ENCODE data around the gene NR1H3. TPM values are rescaled to one million over a fixed set of nuclear protein-coding genes. Genes with fewer than 3 reads are reported as not detected.

The NR1H3 gene
- total RNA-seq, 1 donor from 2014 or later = 92.4 TPM

DNA sequence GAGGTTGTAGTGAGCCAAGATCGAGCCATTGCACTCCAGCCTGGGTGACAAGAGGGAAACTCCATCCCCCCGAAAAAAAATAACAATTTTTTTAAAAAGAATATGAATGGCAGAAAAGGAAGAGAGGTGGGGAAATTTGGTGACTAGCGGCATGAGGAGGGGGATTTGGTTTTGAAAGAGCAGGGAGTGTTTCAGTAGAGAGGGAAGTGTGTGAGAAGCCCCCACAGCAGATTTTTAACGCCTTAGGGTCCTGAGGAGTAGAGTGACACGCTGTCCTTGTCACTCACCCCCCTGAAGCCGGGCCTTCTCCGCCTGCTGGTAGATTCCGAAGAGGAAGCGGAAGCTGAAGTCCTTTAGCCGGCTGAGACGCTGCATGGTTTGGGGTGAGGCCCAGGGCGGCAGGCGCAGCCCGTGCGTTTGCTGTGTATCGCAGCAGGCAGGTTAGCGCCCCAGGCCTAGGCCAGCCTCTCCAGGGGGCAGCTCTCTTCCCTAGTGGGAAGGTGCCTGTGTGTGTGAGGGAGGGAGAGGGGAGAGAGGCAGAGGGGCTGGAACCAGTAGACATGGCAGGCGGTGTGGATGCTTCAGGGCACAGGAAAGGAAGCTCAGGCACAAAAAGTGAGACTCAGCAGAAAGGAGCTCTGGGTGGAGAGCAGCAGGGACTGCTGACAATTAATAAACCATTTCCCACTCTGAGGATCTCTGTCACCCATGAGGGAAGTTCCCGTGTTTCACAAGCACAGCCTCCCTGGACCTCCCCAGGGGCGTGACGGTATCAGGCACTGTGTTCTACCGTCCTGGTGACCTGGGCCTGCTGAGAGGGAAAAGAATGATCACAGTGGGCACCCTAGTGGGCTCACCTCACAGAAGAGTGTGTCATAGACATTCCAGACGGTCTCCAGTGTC, 13.1 kb upstream of the NR1H3 start:
- DNase-seq (ENCODE audit: low spot score in 2 of 2) = peak in 1 of 2 donors; percentile 16
- no peak overlapping the region for H3K27ac ChIP-seq
- peaks cover 43 to 50% of the 10 kb centered on the region in 2 donors for H3K36me3 ChIP-seq
- TF ChIP-seq, protein P1, sequence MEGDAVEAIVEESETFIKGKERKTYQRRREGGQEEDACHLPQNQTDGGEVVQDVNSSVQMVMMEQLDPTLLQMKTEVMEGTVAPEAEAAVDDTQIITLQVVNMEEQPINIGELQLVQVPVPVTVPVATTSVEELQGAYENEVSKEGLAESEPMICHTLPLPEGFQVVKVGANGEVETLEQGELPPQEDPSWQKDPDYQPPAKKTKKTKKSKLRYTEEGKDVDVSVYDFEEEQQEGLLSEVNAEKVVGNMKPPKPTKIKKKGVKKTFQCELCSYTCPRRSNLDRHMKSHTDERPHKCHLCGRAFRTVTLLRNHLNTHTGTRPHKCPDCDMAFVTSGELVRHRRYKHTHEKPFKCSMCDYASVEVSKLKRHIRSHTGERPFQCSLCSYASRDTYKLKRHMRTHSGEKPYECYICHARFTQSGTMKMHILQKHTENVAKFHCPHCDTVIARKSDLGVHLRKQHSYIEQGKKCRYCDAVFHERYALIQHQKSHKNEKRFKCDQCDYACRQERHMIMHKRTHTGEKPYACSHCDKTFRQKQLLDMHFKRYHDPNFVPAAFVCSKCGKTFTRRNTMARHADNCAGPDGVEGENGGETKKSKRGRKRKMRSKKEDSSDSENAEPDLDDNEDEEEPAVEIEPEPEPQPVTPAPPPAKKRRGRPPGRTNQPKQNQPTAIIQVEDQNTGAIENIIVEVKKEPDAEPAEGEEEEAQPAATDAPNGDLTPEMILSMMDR (IDR thresholded peaks at IDR 0.05) = no peak
- intact Hi-C loops (cut with DNase I) = no loop called here
- no peaks in the 10 kb centered on the region for H3K27me3 ChIP-seq
- no peaks in the 10 kb centered on the region for H3K9me3 ChIP-seq
- peaks cover 0 to 17% of the 10 kb centered on the region in 2 donors for H3K4me1 ChIP-seq
- H3K4me3 ChIP-seq = no peak overlapping the region

DNA sequence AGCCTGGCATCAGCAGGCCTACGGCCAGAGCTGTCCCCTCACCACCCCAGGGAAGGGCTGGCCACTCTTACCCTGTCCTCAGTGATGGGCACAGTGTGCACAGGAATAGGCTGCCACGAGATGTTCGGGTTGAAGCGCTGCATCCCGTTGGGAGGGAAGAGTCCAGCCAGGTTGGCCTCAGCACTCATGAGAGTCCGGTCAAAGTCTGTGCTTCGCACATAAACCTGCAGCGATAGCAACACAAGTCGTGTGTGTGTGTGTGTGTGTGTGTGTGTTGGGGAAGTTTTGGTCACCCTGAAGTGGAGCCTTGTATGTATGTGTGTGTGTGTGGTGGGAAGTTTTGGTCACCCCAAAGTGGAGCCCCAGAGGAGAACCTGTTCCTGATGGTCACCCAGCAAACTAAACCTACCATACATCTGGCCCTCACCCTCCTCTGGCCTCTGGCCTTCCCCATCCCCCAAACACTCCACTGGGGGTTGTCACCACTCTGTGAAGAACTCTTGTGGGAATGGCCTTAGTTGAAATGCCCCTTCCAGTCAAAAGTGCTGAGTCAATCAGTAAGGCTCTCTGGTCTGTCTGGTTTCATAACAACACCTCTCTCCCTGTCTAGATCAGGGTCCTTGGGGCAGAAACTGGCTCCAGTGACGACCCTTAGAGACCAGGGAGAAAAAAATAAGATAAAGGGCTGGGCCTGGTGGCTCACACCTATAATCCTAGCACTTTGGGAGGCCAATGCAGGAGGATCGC, 12.0 kb upstream of the NR1H3 start:
- Histone ChIP-seq H3K4me1 (peaks cover 0 to 17% of the 10 kb centered on the region in 2 donors), H3K9me3 (no peaks in the 10 kb centered on the region), H3K4me3 (no peak overlapping the region), H3K27me3 (no peaks in the 10 kb centered on the region), H3K27ac (no peak overlapping the region), H3K36me3 (peaks cover 38 to 39% of the 10 kb centered on the region in 2 donors)
- TF ChIP-seq, protein P1 (IDR thresholded peaks at IDR 0.05) = no peak
- intact Hi-C loops (cut with DNase I) = no loop called here
- DNase-seq (ENCODE audit: low spot score in 2 of 2) = no peak

DNA sequence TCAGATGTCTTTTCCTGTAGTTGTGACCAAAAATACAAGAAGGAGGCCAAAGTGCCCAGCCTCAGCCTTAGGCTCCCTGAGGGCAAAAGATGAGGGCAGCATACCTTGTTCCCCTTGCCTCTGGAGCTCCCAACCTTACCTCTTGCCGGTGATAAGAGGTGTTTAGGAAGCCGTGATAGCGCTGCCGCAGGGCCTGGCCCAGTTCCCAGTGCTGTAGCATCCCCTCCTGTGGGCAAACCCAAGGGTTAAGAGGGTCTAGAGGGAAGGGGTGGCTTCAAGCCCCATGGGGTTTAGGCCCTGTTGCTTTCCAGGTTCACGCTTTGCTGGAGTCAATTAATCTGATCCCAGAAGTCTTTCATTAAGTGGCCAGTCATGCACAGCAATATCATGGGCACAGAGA, 10.3 kb upstream of the NR1H3 start:
- Histone ChIP-seq H3K27ac (no peak overlapping the region), H3K27me3 (no peaks in the 10 kb centered on the region), H3K9me3 (no peaks in the 10 kb centered on the region), H3K4me1 (peaks cover 0 to 17% of the 10 kb centered on the region in 2 donors), H3K36me3 (peaks cover 20 to 22% of the 10 kb centered on the region in 2 donors), H3K4me3 (peak overlapping the region; percentile 81 to 96)
- DNase-seq (ENCODE audit: low spot score in 2 of 2) = no peak
- TF ChIP-seq, protein P1 (IDR thresholded peaks at IDR 0.05) = no peak
- intact Hi-C loops (cut with DNase I) = no loop called here

DNA sequence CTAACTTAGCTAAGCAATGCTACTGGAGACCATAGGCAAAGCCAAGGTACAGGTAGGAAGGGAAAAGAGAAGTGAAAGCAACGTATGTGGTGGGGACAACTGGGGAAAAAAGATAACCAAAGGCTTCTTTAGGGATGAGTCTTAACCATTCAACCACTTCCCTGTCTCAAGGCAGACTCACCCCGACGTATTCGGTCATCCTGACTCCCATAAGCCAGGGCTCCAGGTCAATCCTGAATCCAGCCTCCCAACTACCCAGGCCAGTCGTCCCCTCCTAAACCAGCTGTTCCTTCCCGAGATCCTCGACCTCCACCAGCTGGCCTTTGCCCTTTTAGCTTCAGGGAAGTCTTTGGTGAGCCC, 9.5 kb upstream of the NR1H3 start:
- Histone ChIP-seq H3K4me3 (peak overlapping the region; percentile 81 to 96), H3K9me3 (no peaks in the 10 kb centered on the region), H3K27me3 (no peaks in the 10 kb centered on the region), H3K27ac (peak overlapping the region; percentile 76 to 82), H3K4me1 (peaks cover 0 to 17% of the 10 kb centered on the region in 2 donors), H3K36me3 (peaks cover 13 to 14% of the 10 kb centered on the region in 2 donors)
- DNase-seq (ENCODE audit: low spot score in 2 of 2) = no peak
- TF ChIP-seq, protein P1 (IDR thresholded peaks at IDR 0.05) = no peak
- intact Hi-C loops (cut with DNase I) = loop anchor here (1.0 to 2.0 kb wide), 3 partner anchors 21 to 61 kb away; partner anchors contain the start of genes DDB2 and PACSIN3

DNA sequence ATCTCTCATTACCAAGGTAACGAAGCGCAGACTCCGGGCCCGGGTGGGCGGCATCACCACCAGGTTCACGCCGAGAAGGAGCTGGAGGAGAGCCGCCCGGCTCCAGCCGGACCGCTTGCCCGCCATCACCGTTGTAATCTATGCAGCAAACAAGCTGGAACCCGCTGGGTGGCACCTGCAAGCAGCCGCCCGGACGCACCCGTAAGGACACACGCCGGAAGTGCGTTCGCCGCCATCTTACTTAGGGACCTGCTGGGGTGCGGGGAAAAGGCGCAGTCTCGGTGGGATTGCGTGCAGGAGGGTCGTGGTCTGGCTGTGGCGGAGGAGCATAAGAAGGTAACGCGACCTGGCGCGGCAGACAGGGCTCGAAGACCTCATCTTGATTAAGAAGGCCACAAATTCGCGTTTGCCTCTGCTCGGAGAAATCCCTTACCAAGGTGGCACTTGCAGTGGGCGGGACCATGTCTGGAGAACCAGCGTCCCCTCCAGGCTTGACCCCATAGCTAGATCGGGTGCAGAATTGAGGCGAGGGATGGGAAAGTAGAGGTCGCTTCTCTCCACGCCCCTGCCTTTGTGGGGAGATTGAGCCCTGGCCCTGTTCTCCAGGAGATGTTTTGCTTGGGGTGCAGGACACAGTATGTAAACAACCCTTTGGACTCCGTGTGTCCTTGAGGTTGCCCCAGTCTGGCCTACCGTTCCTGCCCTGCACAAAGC, 9.0 kb upstream of the NR1H3 start, which contains the start of gene ACP2:
TSS of gene ACP2 (minus strand) at position 151 of the 714 bp plus-strand sequence. CDS start at position 126, 25 bp downstream.
- H3K9me3 ChIP-seq = no peaks in the 10 kb centered on the region
- H3K27ac ChIP-seq = peak within 1 kb of the TSS; percentile 76 to 82
- peaks cover 8 to 11% of the 10 kb centered on the region in 2 donors for H3K36me3 ChIP-seq
- intact Hi-C loops (cut with DNase I) = loop anchor here (1.0 to 2.0 kb wide), 3 partner anchors 20 to 62 kb away; partner anchors contain the start of genes DDB2 and PACSIN3
- peaks cover 0 to 18% of the 10 kb centered on the region in 2 donors for H3K4me1 ChIP-seq
- TF ChIP-seq, protein P1 (IDR thresholded peaks at IDR 0.05) = peak in 2 of 3 experiments; percentile 15 to 26
- DNase-seq (ENCODE audit: low spot score in 2 of 2) = peak; percentile 62 to 94
- no peaks in the 10 kb centered on the region for H3K27me3 ChIP-seq
- peak within 1 kb of the TSS; percentile 81 to 96 for H3K4me3 ChIP-seq
